ENCODE results near the gene AHSP.

DNA sequence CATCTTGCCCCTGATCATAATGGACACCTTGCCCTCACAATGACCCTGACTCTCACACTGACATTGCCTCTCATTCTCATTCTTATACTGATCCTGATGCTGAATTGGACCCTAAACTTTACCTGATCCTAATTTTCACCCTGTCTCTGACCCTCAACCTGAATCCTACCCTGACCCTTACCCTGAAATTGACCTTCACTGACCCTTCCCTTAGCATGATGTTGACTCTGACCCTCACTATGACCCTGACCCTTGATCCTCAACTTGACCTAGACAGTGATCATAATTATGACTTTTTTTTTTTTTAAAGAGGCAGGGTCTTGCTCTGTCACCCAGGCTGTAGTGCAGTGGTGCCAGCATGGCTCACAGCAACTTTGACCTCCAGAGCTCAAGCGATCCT is 3.4 kb downstream of the AHSP start:
- TF ChIP-seq, protein P1, sequence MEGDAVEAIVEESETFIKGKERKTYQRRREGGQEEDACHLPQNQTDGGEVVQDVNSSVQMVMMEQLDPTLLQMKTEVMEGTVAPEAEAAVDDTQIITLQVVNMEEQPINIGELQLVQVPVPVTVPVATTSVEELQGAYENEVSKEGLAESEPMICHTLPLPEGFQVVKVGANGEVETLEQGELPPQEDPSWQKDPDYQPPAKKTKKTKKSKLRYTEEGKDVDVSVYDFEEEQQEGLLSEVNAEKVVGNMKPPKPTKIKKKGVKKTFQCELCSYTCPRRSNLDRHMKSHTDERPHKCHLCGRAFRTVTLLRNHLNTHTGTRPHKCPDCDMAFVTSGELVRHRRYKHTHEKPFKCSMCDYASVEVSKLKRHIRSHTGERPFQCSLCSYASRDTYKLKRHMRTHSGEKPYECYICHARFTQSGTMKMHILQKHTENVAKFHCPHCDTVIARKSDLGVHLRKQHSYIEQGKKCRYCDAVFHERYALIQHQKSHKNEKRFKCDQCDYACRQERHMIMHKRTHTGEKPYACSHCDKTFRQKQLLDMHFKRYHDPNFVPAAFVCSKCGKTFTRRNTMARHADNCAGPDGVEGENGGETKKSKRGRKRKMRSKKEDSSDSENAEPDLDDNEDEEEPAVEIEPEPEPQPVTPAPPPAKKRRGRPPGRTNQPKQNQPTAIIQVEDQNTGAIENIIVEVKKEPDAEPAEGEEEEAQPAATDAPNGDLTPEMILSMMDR (conservative IDR thresholded peaks at IDR 0.05 in 1 of 2, IDR thresholded peaks at IDR 0.05 in 1 of 2; ENCODE audit: extremely low read depth in 1 of 2, insufficient read depth in 1 of 2, low read depth in 1 of 2, low read length in 2 of 2), result no peak
- no peak for TF ChIP-seq EZH2 (IDR thresholded peaks at IDR 0.05; ENCODE audit: borderline replicate concordance, low read length)
